Colonic mucosa (tissue), 4 donors: ENCODE measurements around the gene C2CD2L. TPM values are rescaled to one million over a fixed set of nuclear protein-coding genes. Genes with fewer than 3 reads are reported as not detected.

ENCODE experiments used
- DNase-seq: peaks from one replicate; pipeline ENCODE4 v3.0.0-alpha.2; 2020
- H3K27ac ChIP-seq: fragments of 200-600 bp; one replicate; pipeline ENCODE4 v1.8.0; 2021
- H3K27me3 ChIP-seq: fragments of 200-600 bp; one replicate; pipeline ENCODE4 v1.8.0; 2021
- H3K36me3 ChIP-seq: fragments of 200-600 bp; one replicate; pipeline ENCODE4 v1.8.0; 2021
- H3K4me1 ChIP-seq: fragments of 200-600 bp; one replicate; pipeline ENCODE4 v1.8.0; 2021; ENCODE audit warnings: mild to moderate bottlenecking
- H3K4me3 ChIP-seq: fragments of 200-600 bp; one replicate; pipeline ENCODE4 v1.8.0; 2021
- H3K9ac ChIP-seq, 2 donors: one replicate each; pipeline ENCODE4 v1.7.0; 2013; ENCODE audit warnings: control low read depth in 2 of 2, low read depth in 2 of 2, low read length in 2 of 2
- H3K9me3 ChIP-seq: fragments of 200-600 bp; one replicate; pipeline ENCODE4 v1.8.0; 2021
- intact Hi-C: fragments of 100-400 bp; cut with DNase I; formaldehyde crosslinking; loops from one replicate; pipeline ENCODE4 v1.14.1; 2022
- total RNA-seq, 2 donors: library from RNA; stranded (reverse); fragmentation: NEBNext Ultra II Directional in 1 of 2; extraction: Animal tissue kit (Norgen Biotek cat#: 25700) in 1 of 2; gene quantifications; one replicate each; pipeline ENCODE4 v1.2.1, GENCODE V29; 2021
- TF ChIP-seq, protein P1 (sequence below): fragments of 200-600 bp; IDR thresholded peaks from one replicate; pipeline ENCODE4 v1.8.0; 2022; ENCODE audit warnings: antibody characterized with exemption, mild to moderate bottlenecking
- donor health status: healthy.
- donor health status: DM: no; HTN: no; CAD: no.
- donor health status: DM: no; HTN: no; CAD: no.

The C2CD2L gene
- total RNA-seq, 2 donors from 2014 or later: 20.6 to 27.9 TPM

DNA sequence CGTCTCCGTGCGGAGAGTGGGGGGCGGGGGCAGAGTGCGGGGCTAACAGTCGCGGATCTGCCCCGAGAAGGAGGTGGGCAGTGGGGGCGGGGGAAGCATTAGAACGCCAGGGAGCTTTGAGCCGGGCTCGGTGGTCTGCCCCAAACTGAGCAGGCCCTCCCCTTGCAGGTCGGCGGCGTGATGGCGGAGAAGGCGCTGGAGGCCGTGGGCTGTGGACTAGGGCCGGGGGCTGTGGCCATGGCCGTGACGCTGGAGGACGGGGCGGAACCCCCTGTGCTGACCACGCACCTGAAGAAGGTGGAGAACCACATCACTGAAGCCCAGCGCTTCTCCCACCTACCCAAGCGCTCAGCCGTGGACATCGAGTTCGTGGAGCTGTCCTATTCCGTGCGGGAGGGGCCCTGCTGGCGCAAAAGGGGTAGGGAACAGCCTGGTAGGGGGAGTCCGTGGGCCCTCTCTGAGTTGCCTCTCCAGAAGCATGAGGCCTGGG, 42.7 kb downstream of the C2CD2L start:
- H3K9ac ChIP-seq: no peak overlapping the region
- peaks cover 26% of the 10 kb centered on the region for H3K27me3 ChIP-seq
- TF ChIP-seq, protein P1, sequence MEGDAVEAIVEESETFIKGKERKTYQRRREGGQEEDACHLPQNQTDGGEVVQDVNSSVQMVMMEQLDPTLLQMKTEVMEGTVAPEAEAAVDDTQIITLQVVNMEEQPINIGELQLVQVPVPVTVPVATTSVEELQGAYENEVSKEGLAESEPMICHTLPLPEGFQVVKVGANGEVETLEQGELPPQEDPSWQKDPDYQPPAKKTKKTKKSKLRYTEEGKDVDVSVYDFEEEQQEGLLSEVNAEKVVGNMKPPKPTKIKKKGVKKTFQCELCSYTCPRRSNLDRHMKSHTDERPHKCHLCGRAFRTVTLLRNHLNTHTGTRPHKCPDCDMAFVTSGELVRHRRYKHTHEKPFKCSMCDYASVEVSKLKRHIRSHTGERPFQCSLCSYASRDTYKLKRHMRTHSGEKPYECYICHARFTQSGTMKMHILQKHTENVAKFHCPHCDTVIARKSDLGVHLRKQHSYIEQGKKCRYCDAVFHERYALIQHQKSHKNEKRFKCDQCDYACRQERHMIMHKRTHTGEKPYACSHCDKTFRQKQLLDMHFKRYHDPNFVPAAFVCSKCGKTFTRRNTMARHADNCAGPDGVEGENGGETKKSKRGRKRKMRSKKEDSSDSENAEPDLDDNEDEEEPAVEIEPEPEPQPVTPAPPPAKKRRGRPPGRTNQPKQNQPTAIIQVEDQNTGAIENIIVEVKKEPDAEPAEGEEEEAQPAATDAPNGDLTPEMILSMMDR: no peak
- H3K4me3 ChIP-seq: no peak overlapping the region
- H3K36me3 ChIP-seq: no peaks in the 10 kb centered on the region
- H3K4me1 ChIP-seq: no peaks in the 10 kb centered on the region
- no peak for DNase-seq
- H3K9me3 ChIP-seq: no peaks in the 10 kb centered on the region
- no peak overlapping the region for H3K27ac ChIP-seq
- intact Hi-C loops: no loop called here

DNA sequence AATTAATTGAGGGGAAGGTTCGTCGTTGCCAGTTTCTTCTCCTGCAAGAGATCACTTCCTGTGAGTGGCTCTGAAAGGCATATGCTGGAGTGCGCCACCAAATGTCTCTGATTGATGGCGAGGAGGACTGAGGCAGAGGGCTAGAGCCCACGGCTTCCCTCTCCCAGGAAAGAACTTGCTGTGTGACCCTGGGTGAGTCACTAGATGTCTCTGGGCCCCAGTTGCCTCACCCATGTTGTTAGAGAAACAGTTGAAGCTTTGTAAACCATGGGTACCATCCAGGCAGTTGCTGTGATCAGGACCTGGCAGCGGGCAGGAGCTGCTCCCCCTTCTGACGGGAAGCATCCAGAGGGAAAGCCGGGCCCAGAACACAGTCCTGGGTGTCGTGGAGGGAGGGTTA, 44.9 kb downstream of the C2CD2L start:
- no peak overlapping the region for H3K27ac ChIP-seq
- no peak for DNase-seq
- peaks cover 26% of the 10 kb centered on the region for H3K27me3 ChIP-seq
- H3K9ac ChIP-seq: no peak overlapping the region
- intact Hi-C loops: no loop called here
- H3K4me1 ChIP-seq: no peaks in the 10 kb centered on the region
- TF ChIP-seq, protein P1: no peak
- no peak overlapping the region for H3K4me3 ChIP-seq
- no peaks in the 10 kb centered on the region for H3K36me3 ChIP-seq
- H3K9me3 ChIP-seq: no peaks in the 10 kb centered on the region

DNA sequence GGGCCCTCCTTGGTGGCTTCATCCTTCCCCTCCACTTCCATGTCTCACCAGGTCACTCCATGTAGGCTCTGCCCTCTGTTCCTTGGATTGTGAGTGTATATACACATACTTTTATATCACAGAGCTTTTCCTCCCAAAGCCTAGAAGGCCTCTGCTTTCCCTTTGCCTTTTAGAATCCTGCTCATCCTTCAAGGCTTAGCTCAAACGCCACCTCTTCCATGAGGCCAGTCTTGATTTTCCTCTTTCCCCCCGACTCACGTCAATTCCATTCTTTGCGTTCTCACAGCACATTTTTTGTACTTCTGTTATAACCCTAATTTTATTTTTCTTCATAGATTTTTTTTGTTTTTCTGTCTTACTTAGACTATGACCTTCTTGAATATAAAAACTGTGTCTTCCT, 45.5 kb downstream of the C2CD2L start:
- Histone ChIP-seq H3K4me3 (no peak overlapping the region), H3K27me3 (peaks cover 26% of the 10 kb centered on the region), H3K36me3 (no peaks in the 10 kb centered on the region), H3K4me1 (no peaks in the 10 kb centered on the region), H3K27ac (no peak overlapping the region), H3K9ac (no peak overlapping the region), H3K9me3 (no peaks in the 10 kb centered on the region)
- no peak for DNase-seq
- intact Hi-C loops: no loop called here
- TF ChIP-seq, protein P1: no peak

DNA sequence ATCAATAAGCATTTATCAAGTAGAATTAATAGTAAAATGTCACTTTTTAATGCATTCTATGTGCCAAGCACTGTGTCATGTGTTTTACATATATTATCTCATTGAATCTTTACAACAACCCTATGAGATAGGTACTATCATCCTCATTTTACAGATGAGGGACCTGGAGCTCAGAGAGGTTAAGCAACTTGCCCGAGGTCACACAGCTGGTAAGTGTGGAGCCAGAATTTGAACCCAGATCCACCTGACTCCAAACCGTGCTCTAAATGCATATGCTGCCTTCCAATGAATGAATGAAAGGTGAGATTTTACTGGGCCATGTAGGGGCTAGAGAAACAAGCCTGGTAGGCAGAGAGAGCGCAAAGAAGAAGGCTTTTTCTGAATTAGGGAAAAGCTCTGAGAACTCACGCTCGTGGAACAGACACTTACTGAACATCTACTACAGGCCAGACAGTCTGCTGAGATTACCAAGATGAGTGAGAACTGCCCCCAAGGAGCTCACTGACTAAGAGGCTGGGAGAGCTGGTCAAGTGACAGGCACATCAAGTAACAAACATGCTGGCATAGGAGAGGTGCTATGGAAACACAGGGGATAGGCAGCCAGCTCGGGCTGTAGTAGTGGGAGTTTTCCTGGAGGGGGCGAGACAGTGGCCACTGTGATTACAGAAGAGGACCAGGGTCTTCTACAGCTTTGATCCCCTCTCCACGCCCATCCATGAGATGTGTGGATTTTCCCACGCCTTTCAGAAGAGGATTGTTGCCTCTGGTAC, 46.1 kb downstream of the C2CD2L start:
- no peaks in the 10 kb centered on the region for H3K9me3 ChIP-seq
- no peak overlapping the region for H3K9ac ChIP-seq
- H3K27ac ChIP-seq: no peak overlapping the region
- H3K4me1 ChIP-seq: no peaks in the 10 kb centered on the region
- peaks cover 25% of the 10 kb centered on the region for H3K27me3 ChIP-seq
- no peak for DNase-seq
- H3K36me3 ChIP-seq: no peaks in the 10 kb centered on the region
- H3K4me3 ChIP-seq: no peak overlapping the region
- intact Hi-C loops: no loop called here
- TF ChIP-seq, protein P1: no peak

DNA sequence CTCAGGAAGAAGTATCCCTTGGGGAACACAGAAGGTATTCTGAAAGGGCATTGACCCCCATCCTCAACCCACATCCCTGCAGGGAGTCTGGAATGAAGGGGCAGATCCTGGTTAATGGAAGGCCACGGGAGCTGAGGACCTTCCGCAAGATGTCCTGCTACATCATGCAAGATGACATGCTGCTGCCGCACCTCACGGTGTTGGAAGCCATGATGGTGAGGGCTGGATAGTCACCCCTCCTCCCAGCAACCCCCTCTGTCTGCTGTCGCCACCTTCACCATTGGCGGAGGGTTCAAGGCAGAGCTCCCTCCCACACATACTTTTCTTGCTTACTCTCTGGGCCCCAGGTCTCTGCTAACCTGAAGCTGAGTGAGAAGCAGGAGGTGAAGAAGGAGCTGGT, 47.0 kb downstream of the C2CD2L start:
- H3K4me3 ChIP-seq: no peak overlapping the region
- no peaks in the 10 kb centered on the region for H3K36me3 ChIP-seq
- no peak for DNase-seq
- TF ChIP-seq, protein P1: no peak
- no peak overlapping the region for H3K9ac ChIP-seq
- peaks cover 15% of the 10 kb centered on the region for H3K27me3 ChIP-seq
- intact Hi-C loops: no loop called here
- H3K9me3 ChIP-seq: no peaks in the 10 kb centered on the region
- H3K27ac ChIP-seq: no peak overlapping the region
- no peaks in the 10 kb centered on the region for H3K4me1 ChIP-seq
